Heart left ventricle (tissue), 16 donors: Measurements from ENCODE around the gene CHL1. TPM values are rescaled to one million over a fixed set of nuclear protein-coding genes. Genes with fewer than 3 reads are reported as not detected.

Source experiments
- ATAC-seq, 4 donors: fragments of 200-7000 bp; cut with Tn5 transposase; one replicate each; pipeline ENCODE4 v1.9.1; 2020 to 2022; ENCODE audit warnings: moderate library complexity in 4 of 4, mild to moderate bottlenecking in 3 of 4, moderate number of reproducible peaks in 1 of 4
- DNase-seq, 5 donors: peaks; one replicate each; pipeline ENCODE4 v3.0.0-alpha.2; 2020
- H3K27ac ChIP-seq, 12 donors: fragments of 200-600 bp; sonication (generic) in 4 of 12; one replicate each; pipeline versions ENCODE4 v1.5.0 to v1.8.0; 2016 to 2022; ENCODE audit warnings: mild to moderate bottlenecking in 2 of 12
- H3K27me3 ChIP-seq, 9 donors: fragments of 200-600 bp; sonication (generic) in 2 of 9; one replicate each; pipeline versions ENCODE4 v1.5.1 to v1.8.0; 2016 to 2022; ENCODE audit warnings: mild to moderate bottlenecking in 3 of 9
- H3K36me3 ChIP-seq, 9 donors: fragments of 200-600 bp; sonication (generic) in 2 of 9; one replicate each; pipeline versions ENCODE4 v1.5.0 to v1.8.0; 2018 to 2022; ENCODE audit warnings: mild to moderate bottlenecking in 2 of 9
- H3K4me1 ChIP-seq, 12 donors: fragments of 200-600 bp; sonication (generic) in 4 of 12; one replicate each; pipeline versions ENCODE4 v1.5.0 to v1.8.0; 2016 to 2022; ENCODE audit warnings: mild to moderate bottlenecking in 3 of 12
- H3K4me3 ChIP-seq, 12 donors: fragments of 200-600 bp; sonication (generic) in 4 of 12; one replicate each; pipeline versions ENCODE4 v1.5.0 to v1.8.0; 2017 to 2022; ENCODE audit warnings: mild to moderate bottlenecking in 9 of 12, moderate library complexity in 4 of 12
- H3K9me3 ChIP-seq, 12 donors: fragments of 200-600 bp; sonication (generic) in 4 of 12; one replicate each; pipeline versions ENCODE4 v1.5.0 to v1.8.0; 2016 to 2022; ENCODE audit warnings: mild to moderate bottlenecking in 1 of 12
- CTCF ChIP-seq, 12 donors: fragments of 200-600 bp; sonication (generic) in 4 of 12; IDR thresholded peaks; one replicate each; pipeline versions ENCODE4 v1.5.0 to v1.8.0; 2018 to 2022; ENCODE audit warnings: antibody characterized with exemption in 12 of 12, mild to moderate bottlenecking in 5 of 12
- POLR2A ChIP-seq, 2 donors: fragments of 450-650 bp; IDR thresholded peaks; one replicate each; pipeline ENCODE4 v1.6.1; 2017; ENCODE audit warnings: antibody characterized with exemption in 2 of 2, mild to moderate bottlenecking in 2 of 2, moderate library complexity in 2 of 2
- WGBS, 4 donors: extraction: QIAGEN DNeasy Blood & Tissue Kit in 2 of 4; methylation state at CpG; one replicate each; pipeline versions ENCODE4 v1.1.5 to v1.1.7; 2013 to 2018; 5-methylcytosine and 5-hydroxymethylcytosine counted together
- intact Hi-C, 10 donors: fragments of 100-400 bp; cut with DNase I; formaldehyde crosslinking; loops; one replicate each; pipeline versions ENCODE4 v1.11.1 to v1.14.2; 2022
- polyA plus RNA-seq, 2 donors: library from polyadenylated mRNA; stranded (reverse); fragments of 200-250 nt; gene quantifications; one replicate each; pipeline ENCODE4 v1.2.3, GENCODE V29; 2013
- total RNA-seq, 9 donors: library from RNA; depleted of rRNA in 2 of 9; stranded (reverse); fragments of >200 nt in 2 of 9; fragmentation: NEBNext Ultra II Directional in 3 of 9; extraction: Animal tissue kit (Norgen Biotek cat#: 25700) in 3 of 9; gene quantifications; one replicate each; pipeline versions ENCODE4 v1.1.0 to v1.2.4, GENCODE V29; 2016 to 2023
- donor health status: ischemic (EF 13 %, LVEDD 7.1; RV severe dilation, severe dysfunction).
- donor health status: healthy with polysubstance abuse.
- donor health status: DM: no; HTN: yes; CAD: no.
- donor health status: DM: no; HTN: no; CAD: no.
- donor health status: ischemic (EF 25% LVEDD 6.9; RV normal size, moderate dysfunction).
- donor health status: ischemic (EF 25% LVEDD 5.7; RV mildly dilated, moderate dysfunction).
- donor health status: healthy.
- donor health status: DM: yes; HTN: yes; CAD: no.
- donor health status: ischemic (EF 35%, LVEDD 5.7; RV mildly dilated, moderate dysfunction).
- donor health status: nonischemic (EF 11% LVEDD 7.7; RV severe dilation, severe dysfunction).
- donor health status: DM: yes; HTN: yes; CAD: no.
- donor health status: PGD.
- donor health status: ischemic (EF 29% LVEDD 5.4; RV normal size, mild dysfunction).
- donor health status: nonischemic (EF 23%, LVEDD 6.1; RV moderate dilation, normal function).

Gene CHL1
- total and polyA plus RNA-seq, 11 donors: 0.48 to 15.3 (median 2.6) TPM

- no peak overlapping the region for H3K4me3 ChIP-seq
- no peak overlapping the region for H3K27ac ChIP-seq
- no peak for ATAC-seq
- H3K4me1 ChIP-seq: no peaks in the 10 kb centered on the region
- no peak for DNase-seq
- H3K36me3 ChIP-seq: no peaks in the 10 kb centered on the region
- WGBS, 4 donors: 20 to 31% (median 25%) methylated on average over 4 of the region's 4 CpGs
- H3K9me3 ChIP-seq: no peaks in the 10 kb centered on the region
- intact Hi-C loops: no loop called here
- no peak for TF ChIP-seq POLR2A (IDR thresholded peaks at IDR 0.05)
- no peak for TF ChIP-seq CTCF (IDR thresholded peaks at IDR 0.05)
- no peaks in the 10 kb centered on the region for H3K27me3 ChIP-seq
Measured at GRCh38 chr3:236881-237280, 40.3 kb downstream of the CHL1 start.

- H3K4me3 ChIP-seq: no peak overlapping the region
- H3K27me3 ChIP-seq: no peaks in the 10 kb centered on the region
- WGBS, 4 donors: 73 to 91% (median 80%) methylated on average over 3 of the region's 3 CpGs
- DNase-seq (no peak), ATAC-seq (no peak)
- H3K36me3 ChIP-seq: no peaks in the 10 kb centered on the region
- H3K27ac ChIP-seq: no peak overlapping the region
- intact Hi-C loops: no loop called here
- H3K9me3 ChIP-seq: no peaks in the 10 kb centered on the region
- TF ChIP-seq POLR2A (IDR thresholded peaks at IDR 0.05) (no peak), CTCF (IDR thresholded peaks at IDR 0.05) (no peak)
- H3K4me1 ChIP-seq: no peaks in the 10 kb centered on the region
Measured at GRCh38 chr3:242602-243355, 46.2 kb downstream of the CHL1 start.

- 43 to 54% (median 43%) methylated on average over 3 of the region's 3 CpGs for WGBS, 4 donors
- H3K36me3 ChIP-seq: no peaks in the 10 kb centered on the region
- intact Hi-C loops: no loop called here
- no peaks in the 10 kb centered on the region for H3K9me3 ChIP-seq
- no peaks in the 10 kb centered on the region for H3K27me3 ChIP-seq
- H3K4me1 ChIP-seq: no peaks in the 10 kb centered on the region
- TF ChIP-seq POLR2A (IDR thresholded peaks at IDR 0.05) (no peak), CTCF (IDR thresholded peaks at IDR 0.05) (no peak)
- DNase-seq: no peak
- no peak overlapping the region for H3K4me3 ChIP-seq
- ATAC-seq: peak in 1 of 4 donors; percentile 30
- no peak overlapping the region for H3K27ac ChIP-seq
Measured at GRCh38 chr3:243356-243725, 46.8 kb downstream of the CHL1 start.

- no peaks in the 10 kb centered on the region for H3K4me1 ChIP-seq
- ATAC-seq (no peak), DNase-seq (no peak)
- no peak overlapping the region for H3K27ac ChIP-seq
- TF ChIP-seq CTCF (IDR thresholded peaks at IDR 0.05) (no peak), POLR2A (IDR thresholded peaks at IDR 0.05) (no peak)
- 77 to 85% (median 82%) methylated on average over 9 of the region's 9 CpGs for WGBS, 4 donors
- H3K4me3 ChIP-seq: no peak overlapping the region
- no peaks in the 10 kb centered on the region for H3K27me3 ChIP-seq
- intact Hi-C loops: no loop called here
- no peaks in the 10 kb centered on the region for H3K36me3 ChIP-seq
- H3K9me3 ChIP-seq: no peaks in the 10 kb centered on the region
Measured at GRCh38 chr3:244041-244440, 47.5 kb downstream of the CHL1 start.
